Neural progenitor cell (in vitro differentiated cells): ENCODE measurements around the gene MSI1. TPM values are rescaled to one million over a fixed set of nuclear protein-coding genes. Genes with fewer than 3 reads are reported as not detected.
A peak's percentile ranks its signal among the peaks of the same experiment; 100 is the strongest.

Source experiments
- DNase-seq: peaks from one replicate; pipeline ENCODE4 v3.0.0-alpha.2; 2016; ENCODE audit warnings: low spot score
- H2AFZ ChIP-seq: fragments of 200-600 bp; sonication (generic); replicated peaks from 2 replicates; pipeline ENCODE4 v1.6.1; 2016; ENCODE audit warnings: antibody characterized with exemption
- H3F3A ChIP-seq: fragments of 200-600 bp; sonication (generic); 2 replicates; pipeline ENCODE4 v1.6.1; 2016; ENCODE audit warnings: antibody characterized with exemption, low read depth
- H3K27ac ChIP-seq: fragments of 200-600 bp; sonication (generic); 2 replicates; pipeline ENCODE4 v1.5.1; 2016; ENCODE audit warnings: mild to moderate bottlenecking
- H3K27me3 ChIP-seq: fragments of 200-600 bp; sonication (generic); 2 replicates; pipeline ENCODE4 v1.6.1; 2016; ENCODE audit warnings: mild to moderate bottlenecking, moderate library complexity
- H3K36me3 ChIP-seq: fragments of 200-600 bp; sonication (generic); 2 replicates; pipeline ENCODE4 v1.5.1; 2016
- H3K4me1 ChIP-seq: fragments of 200-600 bp; sonication (generic); 2 replicates; pipeline ENCODE4 v1.6.1; 2016; ENCODE audit warnings: mixed run types
- H3K4me2 ChIP-seq: fragments of 200-600 bp; sonication (generic); 2 replicates; pipeline ENCODE4 v1.6.1; 2016
- H3K4me3 ChIP-seq: fragments of 200-600 bp; sonication (generic); 2 replicates; pipeline ENCODE4 v1.5.1; 2016
- H3K79me2 ChIP-seq: fragments of 200-600 bp; sonication (generic); 2 replicates; pipeline ENCODE4 v1.6.1; 2016; ENCODE audit warnings: low read depth
- H3K9ac ChIP-seq: fragments of 200-600 bp; sonication (generic); 2 replicates; pipeline ENCODE4 v1.6.1; 2016
- H3K9me3 ChIP-seq: fragments of 200-600 bp; sonication (generic); 2 replicates; pipeline ENCODE4 v1.5.1; 2016; ENCODE audit warnings: low read depth
- H4K20me1 ChIP-seq: fragments of 200-600 bp; sonication (generic); 2 replicates; pipeline ENCODE4 v1.6.1; 2016; ENCODE audit warnings: low read depth
- H3K27ac Mint-ChIP-seq: 3 replicates; pipeline ENCODE4 v1.8.0; 2021; ENCODE audit warnings: mixed read lengths
- H3K27me3 Mint-ChIP-seq: 2 replicates; pipeline ENCODE4 v1.8.0; 2022; ENCODE audit warnings: low read depth, mild to moderate bottlenecking, inconsistent platforms, moderate library complexity, mixed read lengths; ENCODE audit not compliant: insufficient read depth
- H3K36me3 Mint-ChIP-seq: 3 replicates; pipeline ENCODE4 v1.8.0; 2021; ENCODE audit warnings: mixed read lengths
- H3K4me1 Mint-ChIP-seq: 3 replicates; pipeline ENCODE4 v1.8.0; 2021; ENCODE audit warnings: mixed read lengths
- H3K4me3 Mint-ChIP-seq: 3 replicates; pipeline ENCODE4 v1.8.0; 2021; ENCODE audit warnings: mild to moderate bottlenecking, moderate library complexity, mixed read lengths
- H3K9me3 Mint-ChIP-seq: 3 replicates; pipeline ENCODE4 v1.8.0; 2020; ENCODE audit warnings: mixed read lengths
- EZH2 ChIP-seq: fragments of 200-600 bp; sonication (generic); IDR thresholded peaks from 2 replicates; pipeline ENCODE4 v1.6.1; 2017; ENCODE audit warnings: antibody characterized with exemption, mild to moderate bottlenecking, moderate library complexity
- EZH2phosphoT487 ChIP-seq: fragments of 200-600 bp; sonication (generic); IDR thresholded peaks from 2 replicates; pipeline ENCODE4 v1.6.1; 2017; ENCODE audit warnings: antibody characterized with exemption
- total RNA-seq: library from RNA; depleted of rRNA; stranded (reverse); fragments of >200 nt; gene quantifications from 2 replicates; pipeline ENCODE4 v1.2.3, GENCODE V29; 2015; ENCODE audit warnings: low replicate concordance
- TF ChIP-seq, protein P1 (sequence below): fragments of 200-600 bp; sonication (generic); IDR thresholded peaks from 2 replicates; pipeline ENCODE4 v1.5.1; 2017; ENCODE audit warnings: antibody characterized with exemption, mild to moderate bottlenecking

Gene MSI1
- total RNA-seq, 1 donor from 2014 or later = 40.2 TPM

DNA sequence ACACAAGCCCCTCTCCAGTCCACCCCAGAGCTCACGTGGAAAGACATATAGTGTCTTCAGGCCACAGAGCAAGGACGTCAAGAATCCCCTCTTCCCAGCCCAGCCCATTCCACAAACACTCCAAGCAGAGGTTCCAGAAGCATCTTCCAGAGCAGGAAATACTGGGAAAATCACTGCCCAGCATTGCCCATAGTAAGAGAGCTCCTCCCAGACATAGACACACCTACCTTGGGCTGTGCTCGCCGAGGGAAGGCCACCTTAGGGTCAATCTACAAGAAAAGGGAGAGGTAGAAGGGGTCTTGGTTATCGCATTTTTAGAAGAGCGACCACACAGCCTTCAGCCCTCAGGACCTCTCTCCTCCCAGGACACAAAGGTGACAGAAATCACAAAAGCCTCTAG is 4.5 kb downstream of the MSI1 start:
- peak overlapping the region; percentile 64 for H3K27ac Mint-ChIP-seq
- peaks cover 70% of the 10 kb centered on the region for H3K4me1 ChIP-seq

DNA sequence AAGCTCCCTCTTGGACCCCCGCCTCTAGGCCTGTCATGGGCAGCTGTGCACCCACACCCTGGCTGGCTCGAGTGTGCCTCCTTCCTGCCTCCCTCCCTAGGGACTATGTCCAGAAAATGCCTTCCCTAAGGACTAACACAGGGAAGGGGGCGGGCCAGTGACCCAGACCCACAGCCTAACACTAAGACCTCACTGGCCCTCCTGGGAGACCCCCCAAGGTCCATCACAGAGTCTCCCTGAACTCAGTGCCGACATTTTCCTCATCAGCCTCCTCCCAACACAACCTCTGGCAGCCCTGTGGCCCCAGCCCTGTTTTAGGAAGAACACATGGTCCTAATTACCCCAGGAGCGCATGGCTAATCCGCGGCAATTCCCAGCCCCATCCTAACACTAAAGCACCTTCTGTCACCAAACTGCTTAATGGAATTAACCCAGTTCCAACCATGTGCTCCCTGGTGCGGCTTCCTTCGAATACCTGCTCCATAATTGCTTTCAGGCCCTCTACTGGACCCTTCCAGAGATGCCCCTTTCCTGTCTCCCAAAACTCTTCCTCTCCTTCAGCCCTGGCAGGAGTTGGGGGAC is 5.6 kb downstream of the MSI1 start:
- no peak overlapping the region for H3K27ac ChIP-seq
- H3K4me3 ChIP-seq = no peak overlapping the region
- no peak for TF ChIP-seq EZH2
- TF ChIP-seq, protein P1, sequence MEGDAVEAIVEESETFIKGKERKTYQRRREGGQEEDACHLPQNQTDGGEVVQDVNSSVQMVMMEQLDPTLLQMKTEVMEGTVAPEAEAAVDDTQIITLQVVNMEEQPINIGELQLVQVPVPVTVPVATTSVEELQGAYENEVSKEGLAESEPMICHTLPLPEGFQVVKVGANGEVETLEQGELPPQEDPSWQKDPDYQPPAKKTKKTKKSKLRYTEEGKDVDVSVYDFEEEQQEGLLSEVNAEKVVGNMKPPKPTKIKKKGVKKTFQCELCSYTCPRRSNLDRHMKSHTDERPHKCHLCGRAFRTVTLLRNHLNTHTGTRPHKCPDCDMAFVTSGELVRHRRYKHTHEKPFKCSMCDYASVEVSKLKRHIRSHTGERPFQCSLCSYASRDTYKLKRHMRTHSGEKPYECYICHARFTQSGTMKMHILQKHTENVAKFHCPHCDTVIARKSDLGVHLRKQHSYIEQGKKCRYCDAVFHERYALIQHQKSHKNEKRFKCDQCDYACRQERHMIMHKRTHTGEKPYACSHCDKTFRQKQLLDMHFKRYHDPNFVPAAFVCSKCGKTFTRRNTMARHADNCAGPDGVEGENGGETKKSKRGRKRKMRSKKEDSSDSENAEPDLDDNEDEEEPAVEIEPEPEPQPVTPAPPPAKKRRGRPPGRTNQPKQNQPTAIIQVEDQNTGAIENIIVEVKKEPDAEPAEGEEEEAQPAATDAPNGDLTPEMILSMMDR = peak; percentile 10
- no peaks in the 10 kb centered on the region for H3K9me3 ChIP-seq
- peaks cover 79% of the 10 kb centered on the region for H3K4me1 ChIP-seq
- peaks cover 93% of the 10 kb centered on the region for H3F3A ChIP-seq
- H3K9me3 Mint-ChIP-seq = no peaks in the 10 kb centered on the region
- H3K36me3 Mint-ChIP-seq = peaks cover 59% of the 10 kb centered on the region
- H3K4me2 ChIP-seq = peak overlapping the region; percentile 75
- H3K79me2 ChIP-seq = peaks cover 87% of the 10 kb centered on the region
- no peak overlapping the region for H2AFZ ChIP-seq
- no peaks in the 10 kb centered on the region for H3K27me3 ChIP-seq
- peaks cover 86% of the 10 kb centered on the region for H3K4me1 Mint-ChIP-seq
- H3K36me3 ChIP-seq = no peaks in the 10 kb centered on the region
- H3K27me3 Mint-ChIP-seq = peaks cover 24% of the 10 kb centered on the region
- peak; percentile 64 for DNase-seq
- peak overlapping the region; percentile 77 for H3K4me3 Mint-ChIP-seq
- H4K20me1 ChIP-seq = peaks cover 91% of the 10 kb centered on the region
- no peak overlapping the region for H3K9ac ChIP-seq
- peak overlapping the region; percentile 99 for H3K27ac Mint-ChIP-seq

More for the DNA sequence above, 4.5 kb downstream of the MSI1 start:
- H3K4me1 Mint-ChIP-seq = peaks cover 75% of the 10 kb centered on the region
- Histone ChIP-seq H3K27me3 (no peaks in the 10 kb centered on the region), H3K9me3 (no peaks in the 10 kb centered on the region), H3F3A (peaks cover 86% of the 10 kb centered on the region), H2AFZ (no peak overlapping the region), H4K20me1 (peaks cover 80% of the 10 kb centered on the region), H3K4me2 (no peak overlapping the region), H3K9ac (no peak overlapping the region), H3K36me3 (no peaks in the 10 kb centered on the region), H3K27ac (no peak overlapping the region), H3K4me3 (no peak overlapping the region), H3K79me2 (peaks cover 89% of the 10 kb centered on the region)
- DNase-seq = no peak
- peak overlapping the region; percentile 30 for H3K4me3 Mint-ChIP-seq
- peaks cover 55% of the 10 kb centered on the region for H3K36me3 Mint-ChIP-seq
- TF ChIP-seq, protein P1 = no peak
- TF ChIP-seq EZH2 (no peak), EZH2phosphoT487 (no peak)
- H3K27me3 Mint-ChIP-seq = peaks cover 22% of the 10 kb centered on the region
- H3K9me3 Mint-ChIP-seq = no peaks in the 10 kb centered on the region

DNA sequence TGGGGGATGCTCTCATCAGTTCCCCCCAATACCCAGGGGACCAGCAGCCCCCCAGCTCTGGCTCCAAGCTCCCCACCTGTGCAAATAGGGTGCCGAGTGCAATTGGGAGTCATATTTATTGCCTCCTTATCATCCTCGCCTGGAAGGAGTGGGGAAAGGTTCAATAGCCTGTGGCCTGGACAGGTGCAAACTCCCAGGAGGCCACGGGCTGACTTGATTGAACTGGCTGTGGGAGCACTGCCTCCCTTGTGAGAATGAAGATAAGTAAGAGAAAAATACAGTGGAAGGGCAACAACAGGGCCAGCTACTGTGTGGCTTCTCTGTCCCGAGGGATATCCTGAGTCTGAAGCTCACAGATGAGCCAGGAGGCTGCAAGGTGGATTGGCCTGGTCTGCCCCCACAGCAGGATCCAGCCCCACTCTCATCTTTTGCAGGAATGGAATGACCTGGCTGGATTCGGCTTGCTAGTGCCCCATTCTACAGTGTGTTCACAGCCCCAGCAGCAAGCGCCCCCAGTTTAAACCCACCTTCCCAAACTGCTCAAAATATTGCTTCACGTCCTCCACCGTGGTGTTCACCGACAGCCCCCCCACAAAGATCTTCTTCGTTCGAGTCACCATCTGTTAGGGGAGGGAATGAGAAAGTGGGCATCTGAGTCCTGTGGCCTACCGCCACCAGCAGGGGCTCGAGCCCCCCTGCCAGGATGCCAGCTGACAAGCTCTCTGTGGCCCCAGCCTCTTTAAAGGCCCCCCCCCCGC is 6.3 kb downstream of the MSI1 start:
- H3K27me3 ChIP-seq = no peaks in the 10 kb centered on the region
- TF ChIP-seq, protein P1 = no peak
- no peak for TF ChIP-seq EZH2
- no peak for TF ChIP-seq EZH2phosphoT487
- no peak for DNase-seq
- H3K9ac ChIP-seq = no peak overlapping the region
- H3K9me3 Mint-ChIP-seq = no peaks in the 10 kb centered on the region
- peaks cover 79% of the 10 kb centered on the region for H3K4me1 ChIP-seq
- H3K36me3 Mint-ChIP-seq = peaks cover 63% of the 10 kb centered on the region
- no peaks in the 10 kb centered on the region for H3K9me3 ChIP-seq
- H3K27me3 Mint-ChIP-seq = peaks cover 26% of the 10 kb centered on the region
- H3K4me1 Mint-ChIP-seq = peaks cover 93% of the 10 kb centered on the region
- H3K27ac Mint-ChIP-seq = peak overlapping the region; percentile 99
- H2AFZ ChIP-seq = no peak overlapping the region
- no peaks in the 10 kb centered on the region for H3K36me3 ChIP-seq
- H3K79me2 ChIP-seq = peaks cover 80% of the 10 kb centered on the region
- peak overlapping the region; percentile 95 for H3K27ac ChIP-seq
- H3K4me3 ChIP-seq = no peak overlapping the region
- peaks cover 95% of the 10 kb centered on the region for H4K20me1 ChIP-seq
- peaks cover 93% of the 10 kb centered on the region for H3F3A ChIP-seq
- peak overlapping the region; percentile 77 for H3K4me3 Mint-ChIP-seq
- peak overlapping the region; percentile 75 for H3K4me2 ChIP-seq
